Ovary (tissue), 3 donors: ENCODE data around the gene P4HTM.

Experiments used
- POLR2A ChIP-seq: fragments of 450-650 bp; IDR thresholded peaks from one replicate; pipeline ENCODE4 v1.6.1; 2017; ENCODE audit warnings: antibody characterized with exemption, mild to moderate bottlenecking, moderate library complexity
- TF ChIP-seq, protein P1 (sequence below), 3 donors: fragments of 450-650 bp in 2 of 3; fragments of 200-600 bp in 1 of 3; IDR thresholded peaks; one replicate each; pipeline versions ENCODE4 v1.5.1 to v1.8.0; 2016 to 2022; ENCODE audit warnings: antibody characterized with exemption in 3 of 3, mild to moderate bottlenecking in 1 of 3
- donor health status: DM: no; HTN: no; CAD: no.

DNA sequence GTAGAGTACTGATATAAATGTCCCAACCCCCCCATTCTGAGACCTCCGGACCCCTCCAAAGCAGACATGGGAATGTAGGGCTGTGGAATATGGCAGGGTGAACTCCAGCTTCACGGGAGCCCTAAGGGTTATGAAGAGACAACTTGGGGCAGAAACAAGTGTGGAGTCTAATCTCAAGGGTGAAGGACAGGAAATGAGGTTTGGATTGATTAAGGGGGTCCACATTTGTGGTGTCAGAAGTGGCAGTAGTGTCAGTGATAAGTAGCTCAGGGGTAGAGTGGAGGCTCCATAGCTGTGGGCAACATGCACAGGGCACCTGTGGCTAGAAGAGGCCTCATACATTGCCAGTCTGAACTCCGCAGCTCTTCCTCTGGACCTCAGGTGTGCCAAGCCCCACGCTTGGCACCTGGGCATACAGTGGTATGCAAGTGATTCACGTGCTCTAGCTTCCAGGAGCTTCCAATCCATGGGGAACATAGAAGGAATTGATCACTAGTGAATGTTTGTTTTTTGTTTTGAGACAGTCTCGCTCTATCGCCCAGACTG is 4.1 kb upstream of the P4HTM start:
- TF ChIP-seq, protein P1, sequence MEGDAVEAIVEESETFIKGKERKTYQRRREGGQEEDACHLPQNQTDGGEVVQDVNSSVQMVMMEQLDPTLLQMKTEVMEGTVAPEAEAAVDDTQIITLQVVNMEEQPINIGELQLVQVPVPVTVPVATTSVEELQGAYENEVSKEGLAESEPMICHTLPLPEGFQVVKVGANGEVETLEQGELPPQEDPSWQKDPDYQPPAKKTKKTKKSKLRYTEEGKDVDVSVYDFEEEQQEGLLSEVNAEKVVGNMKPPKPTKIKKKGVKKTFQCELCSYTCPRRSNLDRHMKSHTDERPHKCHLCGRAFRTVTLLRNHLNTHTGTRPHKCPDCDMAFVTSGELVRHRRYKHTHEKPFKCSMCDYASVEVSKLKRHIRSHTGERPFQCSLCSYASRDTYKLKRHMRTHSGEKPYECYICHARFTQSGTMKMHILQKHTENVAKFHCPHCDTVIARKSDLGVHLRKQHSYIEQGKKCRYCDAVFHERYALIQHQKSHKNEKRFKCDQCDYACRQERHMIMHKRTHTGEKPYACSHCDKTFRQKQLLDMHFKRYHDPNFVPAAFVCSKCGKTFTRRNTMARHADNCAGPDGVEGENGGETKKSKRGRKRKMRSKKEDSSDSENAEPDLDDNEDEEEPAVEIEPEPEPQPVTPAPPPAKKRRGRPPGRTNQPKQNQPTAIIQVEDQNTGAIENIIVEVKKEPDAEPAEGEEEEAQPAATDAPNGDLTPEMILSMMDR (IDR thresholded peaks at IDR 0.05) = no peak
- no peak for TF ChIP-seq POLR2A
